Endothelial cell of umbilical vein (primary cell): ENCODE measurements around the gene ZNF892. TPM values are rescaled to one million over a fixed set of nuclear protein-coding genes. Genes with fewer than 3 reads are reported as not detected.
"Not testable (repeated sequence)": the region's sequence is repeated elsewhere in the genome, so short reads cannot be mapped to it uniquely, and the experiment has no call there.

Experiments
- BruUV-seq: library from RNA; stranded (reverse); fragments of 400-500 nt; replicated peaks from 2 replicates; lab custom pipeline; 2021; lab: Mats Ljungman, UMichigan
- CTCF ChIA-PET: fragments of 300-600, 350-600 bp; sonication (Branson Sonifier 250); formaldehyde crosslinking; loops from one replicate; lab custom pipeline; 2021; ENCODE audit warnings: antibody characterized with exemption, inconsistent platforms; lab: Charles Lee
- POLR2A ChIA-PET: fragments of 300-600, 350-600 bp; sonication (Branson Sonifier 250); formaldehyde crosslinking; loops from one replicate; lab custom pipeline; 2021; ENCODE audit warnings: antibody characterized with exemption, inconsistent platforms; lab: Charles Lee
- DNase-seq: peaks from one replicate; pipeline ENCODE4 v3.0.0-alpha.2; 2011; ENCODE audit warnings: low read depth, low spot score
- FAIRE-seq: peaks from 2 replicates; lab custom pipeline; 2011; peaks lifted over from hg19 to GRCh38; lab: Jason Lieb, UNC
- H2AFZ ChIP-seq: 2 replicates; pipeline ENCODE4 v1.6.0; 2012; ENCODE audit warnings: low read depth, low read length, control low read depth, inconsistent platforms
- H3K27ac ChIP-seq: 2 replicates; pipeline ENCODE4 v1.5.1; 2011; ENCODE audit warnings: low read depth, mild to moderate bottlenecking, control low read depth, low read length, moderate library complexity; ENCODE audit not compliant: insufficient read depth
- H3K27me3 ChIP-seq, 2 experiments: 2 replicates each; pipeline versions ENCODE4 v1.6.0 to v1.6.1; 2011; ENCODE audit warnings: low read length in 2 of 2, mixed read lengths in 1 of 2; ENCODE audit not compliant: control insufficient read depth in 2 of 2, insufficient read depth in 2 of 2
- H3K36me3 ChIP-seq, 2 experiments: 2 replicates in 1 of 2; 3 replicates in 1 of 2; pipeline ENCODE4 v1.5.1; 2011; ENCODE audit warnings: low read length in 2 of 2, mild to moderate bottlenecking in 1 of 2, moderate library complexity in 1 of 2; ENCODE audit not compliant: control insufficient read depth in 2 of 2, insufficient read depth in 2 of 2; ENCODE audit errors: extremely low read depth in 1 of 2
- H3K4me1 ChIP-seq: 3 replicates; pipeline ENCODE4 v1.5.1; 2011; ENCODE audit warnings: mild to moderate bottlenecking, low read length; ENCODE audit not compliant: control insufficient read depth, insufficient read depth; ENCODE audit errors: extremely low read depth
- H3K4me2 ChIP-seq: 2 replicates; pipeline ENCODE4 v1.6.1; 2011; ENCODE audit warnings: low read length, control low read depth, mixed read lengths; ENCODE audit not compliant: insufficient read depth
- H3K4me3 ChIP-seq, 3 experiments: fragments of 200-600 bp in 1 of 3; sonication (generic), shearing (Covaris generic) in 1 of 3; replicated peaks in 1 of 3; 2 replicates each; pipeline ENCODE4 v1.5.1; 2011 to 2016; ENCODE audit warnings: control low read depth in 3 of 3, low read length in 3 of 3, mild to moderate bottlenecking in 2 of 3, inconsistent platforms in 1 of 3, low read depth in 1 of 3, moderate library complexity in 1 of 3; ENCODE audit not compliant: insufficient read depth in 1 of 3
- H3K79me2 ChIP-seq: 2 replicates; pipeline ENCODE4 v1.6.0; 2012; ENCODE audit warnings: low read length, inconsistent platforms; ENCODE audit not compliant: control insufficient read depth, insufficient read depth
- H3K9ac ChIP-seq: replicated peaks from 2 replicates; pipeline ENCODE3; 2011; ENCODE audit warnings: low read length, control low read depth; ENCODE audit not compliant: insufficient read depth; ENCODE audit errors: extremely low read depth
- H3K9me1 ChIP-seq: replicated peaks from 3 replicates; pipeline ENCODE4 v1.6.0; 2011; ENCODE audit warnings: mild to moderate bottlenecking, low read length; ENCODE audit not compliant: control insufficient read depth, insufficient read depth; ENCODE audit errors: extremely low read depth
- H3K9me3 ChIP-seq: replicated peaks from 2 replicates; pipeline ENCODE4 v1.5.1; 2012; ENCODE audit warnings: low read length, inconsistent platforms; ENCODE audit not compliant: control insufficient read depth, insufficient read depth
- H4K20me1 ChIP-seq: replicated peaks from 2 replicates; pipeline ENCODE3; 2011; ENCODE audit warnings: mild to moderate bottlenecking, low read length; ENCODE audit not compliant: control insufficient read depth, insufficient read depth; ENCODE audit errors: extremely low read depth
- CTCF ChIP-seq, 2 donors: IDR thresholded peaks; 1 replicate in 1 of 2; 2 replicates in 1 of 2; pipeline ENCODE4 v1.5.1; 2011; ENCODE audit warnings: low read length in 2 of 2, mild to moderate bottlenecking in 2 of 2, moderate library complexity in 2 of 2, control low read depth in 1 of 2, inconsistent platforms in 1 of 2, low read depth in 1 of 2; ENCODE audit not compliant: insufficient read depth in 1 of 2; ENCODE audit errors: extremely low read depth in 1 of 2
- EZH2 ChIP-seq: IDR thresholded peaks from 2 replicates; pipeline ENCODE4 v1.6.1; 2012; ENCODE audit warnings: borderline replicate concordance, low read depth, mild to moderate bottlenecking, moderate library complexity, low read length, inconsistent platforms; ENCODE audit not compliant: severe bottlenecking
- JUN ChIP-seq: IDR thresholded peaks from 2 replicates; pipeline ENCODE4 v1.6.1; 2011; ENCODE audit warnings: borderline replicate concordance, low read depth; ENCODE audit not compliant: insufficient read length, insufficient read depth
- MAX ChIP-seq: IDR thresholded peaks from 2 replicates; pipeline ENCODE4 v1.6.1; 2011; ENCODE audit not compliant: insufficient read depth, insufficient read length
- MYC ChIP-seq: IDR thresholded peaks from one replicate; pipeline ENCODE4 v1.6.1; 2011; ENCODE audit warnings: mild to moderate bottlenecking, low read depth, low read length
- POLR2A ChIP-seq: IDR thresholded peaks from 2 replicates; pipeline ENCODE4 v1.6.1; 2012; ENCODE audit warnings: low read depth, mild to moderate bottlenecking, control low read depth, low read length
- POLR2AphosphoS5 ChIP-seq: IDR thresholded peaks from 2 replicates; pipeline ENCODE4 v1.6.1; 2012; ENCODE audit warnings: low read depth, mild to moderate bottlenecking, control low read depth, low read length, moderate library complexity; ENCODE audit not compliant: insufficient read depth
- dilution Hi-C: fragments of 300-500 bp; cut with MboI; formaldehyde crosslinking; loops from one replicate; pipeline ENCODE4 v1.15.0; 2019; ENCODE audit warnings: low sequenced_read_pairs; ENCODE audit not compliant: extremely low pct_ligation_motif_present
- intact Hi-C: fragments of 100-400 bp; cut with micrococcal nuclease; formaldehyde crosslinking; loops from one replicate; pipeline ENCODE4 v1.10.0; 2022
- polyA plus RNA-seq, 4 experiments: library from polyadenylated mRNA; depleted of rRNA in 3 of 4; stranded (reverse) in 3 of 4; unstranded in 1 of 4; fragments of >200 nt; gene quantifications; 2 replicates each; pipeline versions ENCODE4 v1.2.1 to v1.2.3, GENCODE V29; 2011 to 2012; ENCODE audit warnings: missing spikeins in 1 of 4
- total RNA-seq: library from RNA; stranded (reverse); gene quantifications from 2 replicates; pipeline ENCODE4 v1.2.3, GENCODE V29; 2021

Gene ZNF892
- total and polyA plus RNA-seq, 2 donors (not counting 3 experiments of a cell fraction or from before 2014, with no cell fraction given), result 0.65 to 3.7 TPM

- H2AFZ ChIP-seq, dilution Hi-C loops, H3K79me2 ChIP-seq, H3K27me3 ChIP-seq, DNase-seq, CTCF ChIA-PET, H3K9ac ChIP-seq, H3K4me2 ChIP-seq, BruUV-seq, H3K27ac ChIP-seq, H3K36me3 ChIP-seq, H3K9me1 ChIP-seq, H3K9me3 ChIP-seq, POLR2A ChIA-PET, H4K20me1 ChIP-seq, H3K4me1 ChIP-seq, H3K4me3 ChIP-seq: not testable (repeated sequence)
- intact Hi-C loops, result loop anchor here (1.0 to 5.0 kb wide), 3 partner anchors 122 to 534 kb away; no protein-coding TSS in a partner anchor
- peak; percentile 50 for FAIRE-seq
- TF ChIP-seq CTCF (IDR thresholded peaks at IDR 0.05; ENCODE audit: extremely low read depth in 1 of 2, insufficient read depth in 1 of 2, low read depth in 1 of 2, low read length in 2 of 2), result peak in 1 of 2 donors; percentile 62
Measured at GRCh38 chr2:95192956-95193355, 14.4 kb upstream of the ZNF892 start.

DNA sequence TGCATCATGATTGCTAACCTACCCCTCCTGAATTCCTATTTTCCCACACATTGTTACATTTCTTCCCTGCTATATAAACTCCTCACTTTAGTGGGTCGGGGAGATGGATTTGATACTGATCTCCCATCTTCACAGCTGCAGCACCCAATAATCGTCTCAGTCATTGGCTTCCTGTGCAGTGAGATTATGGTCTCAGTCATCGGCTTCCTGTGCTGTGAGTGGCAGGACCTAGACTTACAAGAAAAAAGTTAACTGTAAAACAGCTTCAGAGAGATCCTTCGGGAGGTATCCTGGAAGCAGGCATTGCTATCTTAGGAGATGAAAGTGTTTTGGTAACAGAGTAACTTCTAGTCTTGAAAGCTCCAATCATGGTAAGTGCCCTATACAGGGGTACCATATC is 3.4 kb upstream of the ZNF892 start:
- no peaks in the 10 kb centered on the region for H3K9me1 ChIP-seq
- CTCF ChIA-PET, result no interaction called here
- no peak overlapping the region for H3K27ac ChIP-seq
- no peaks in the 10 kb centered on the region for H3K36me3 ChIP-seq
- dilution Hi-C loops (no loop called here), intact Hi-C loops (loop anchor here (10.0 kb wide), 1 partner anchor 79 kb away; the partner anchor contains the start of gene MRPS5)
- DNase-seq (no peak), FAIRE-seq (no peak)
- H3K79me2 ChIP-seq, result no peaks in the 10 kb centered on the region
- H3K4me2 ChIP-seq, result no peak overlapping the region
- BruUV-seq, result no TSS peak
- TF ChIP-seq POLR2A (no peak), JUN (no peak), POLR2AphosphoS5 (no peak), EZH2 (no peak), MYC (no peak), MAX (no peak)
- POLR2A ChIA-PET, result no interaction called here
- H2AFZ ChIP-seq, result no peak overlapping the region
- no peaks in the 10 kb centered on the region for H3K27me3 ChIP-seq
- no peaks in the 10 kb centered on the region for H4K20me1 ChIP-seq
- peaks cover 4% of the 10 kb centered on the region for H3K4me1 ChIP-seq
- no peaks in the 10 kb centered on the region for H3K9me3 ChIP-seq
- H3K9ac ChIP-seq, result no peak overlapping the region
- H3K4me3 ChIP-seq, result no peak overlapping the region
